ENCODE measurements around the gene FOXI1.
"Not testable (repeated sequence)": the region's sequence is repeated elsewhere in the genome, so short reads cannot be mapped to it uniquely, and the experiment has no call there.

The FOXI1 gene

DNA sequence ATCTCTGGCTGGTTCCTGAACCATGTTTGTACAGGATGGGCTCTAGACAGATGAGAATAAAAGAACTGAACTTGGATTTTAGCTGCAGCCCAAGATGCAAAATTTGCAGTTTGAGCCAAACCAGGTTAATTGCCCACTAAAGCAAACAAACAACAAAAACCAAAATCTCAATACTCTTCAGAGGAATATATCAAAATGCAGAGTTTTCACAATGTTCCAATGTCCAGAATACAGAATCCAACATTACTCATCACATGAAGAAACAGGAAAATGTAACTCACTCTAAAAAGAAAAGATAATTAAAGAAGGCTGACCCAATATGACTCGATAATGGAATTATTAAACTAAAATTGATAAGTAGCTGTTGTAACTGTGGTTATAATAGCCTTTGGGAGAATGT, 20.4 kb downstream of the FOXI1 start:
- DNase-seq (ENCODE audit: low spot score): no peak

- no peak for DNase-seq (ENCODE audit: low spot score)
These were observed 20.9 kb downstream of the FOXI1 start for GRCh38 chr5:170126626-170127025.

- no peak for DNase-seq (ENCODE audit: low spot score)
These were observed 25.5 kb downstream of the FOXI1 start for GRCh38 chr5:170131235-170131634.

- peak; percentile 92 for DNase-seq (ENCODE audit: low spot score)
These were observed 26.7 kb downstream of the FOXI1 start for GRCh38 chr5:170132269-170132975.

DNA sequence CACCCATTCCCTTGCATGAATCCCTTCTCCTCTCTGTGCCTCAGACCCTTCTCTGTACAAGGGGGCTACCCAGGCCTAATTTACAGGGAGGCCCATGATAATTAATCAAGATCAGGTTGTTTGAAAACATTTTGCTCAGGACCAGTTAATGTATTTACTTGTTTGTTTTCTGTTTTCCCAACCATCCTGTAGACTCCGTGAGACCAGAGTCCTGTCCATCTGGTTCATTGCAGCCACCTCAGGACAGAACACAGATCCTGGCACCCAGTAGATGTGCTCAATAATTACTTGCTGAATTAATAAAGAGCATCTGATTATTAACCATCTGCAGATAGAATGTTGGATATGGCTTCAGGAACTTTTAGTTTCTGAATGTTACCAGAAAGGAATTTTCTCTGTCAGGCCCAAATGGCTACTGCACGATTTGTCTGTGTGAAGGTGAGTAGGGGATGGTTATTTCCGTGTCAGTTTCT, 27.3 kb downstream of the FOXI1 start:
- DNase-seq (ENCODE audit: low spot score): no peak

GRCh38 chr5:170135796-170136490, 30.2 kb downstream of the FOXI1 start:
- no peak for DNase-seq (ENCODE audit: low spot score)

GRCh38 chr5:170136506-170136905, 30.8 kb downstream of the FOXI1 start:
- no peak for DNase-seq (ENCODE audit: low spot score)

DNA sequence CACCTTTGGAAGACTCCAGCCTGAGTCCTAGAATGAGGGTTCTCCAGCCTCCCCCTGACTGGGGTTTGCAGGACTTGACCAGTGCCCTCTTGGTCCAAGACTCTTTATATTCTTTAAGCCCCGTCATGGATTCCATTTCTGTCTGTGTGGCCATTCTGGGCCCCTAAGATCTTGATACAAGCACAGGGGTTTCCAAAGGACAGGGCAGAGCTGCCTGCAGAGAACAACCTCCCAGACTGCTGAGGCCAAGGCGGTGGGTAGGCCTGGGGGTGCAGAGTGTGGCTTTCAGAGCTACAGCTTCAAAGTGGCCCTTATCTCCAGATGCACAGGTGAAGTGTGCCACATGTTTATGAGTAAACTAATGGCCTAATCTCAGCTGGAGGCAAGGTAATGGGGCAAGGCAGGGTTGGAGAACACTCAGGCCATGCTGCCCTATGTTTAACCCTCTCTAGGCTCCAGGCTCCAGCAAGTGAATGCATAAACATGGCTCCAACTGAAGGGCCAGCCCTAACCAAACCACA, 32.1 kb downstream of the FOXI1 start:
- no peak for DNase-seq (ENCODE audit: low spot score)

DNA sequence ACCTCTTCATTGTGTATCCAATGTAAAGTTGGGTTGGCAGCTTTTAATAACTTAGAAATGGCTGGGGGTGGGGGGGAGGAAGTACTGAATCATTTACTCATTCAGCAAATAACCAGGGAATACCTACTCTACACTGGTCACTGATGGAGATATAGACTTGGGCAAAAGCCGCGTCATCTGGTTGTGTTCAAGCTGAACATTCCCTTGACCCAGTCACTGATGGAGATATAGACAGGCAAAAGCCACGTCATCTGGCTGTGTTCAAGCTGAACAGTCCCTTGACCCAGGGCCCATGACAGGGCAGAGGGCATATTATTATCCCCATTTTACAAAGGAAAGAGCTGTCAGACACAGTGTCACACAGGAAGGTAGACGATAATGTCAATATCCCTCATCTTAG, 32.6 kb downstream of the FOXI1 start:
- DNase-seq (ENCODE audit: low spot score): no peak

- DNase-seq (ENCODE audit: low spot score): no peak
These were observed 34.2 kb downstream of the FOXI1 start for GRCh38 chr5:170139786-170140335.

DNA sequence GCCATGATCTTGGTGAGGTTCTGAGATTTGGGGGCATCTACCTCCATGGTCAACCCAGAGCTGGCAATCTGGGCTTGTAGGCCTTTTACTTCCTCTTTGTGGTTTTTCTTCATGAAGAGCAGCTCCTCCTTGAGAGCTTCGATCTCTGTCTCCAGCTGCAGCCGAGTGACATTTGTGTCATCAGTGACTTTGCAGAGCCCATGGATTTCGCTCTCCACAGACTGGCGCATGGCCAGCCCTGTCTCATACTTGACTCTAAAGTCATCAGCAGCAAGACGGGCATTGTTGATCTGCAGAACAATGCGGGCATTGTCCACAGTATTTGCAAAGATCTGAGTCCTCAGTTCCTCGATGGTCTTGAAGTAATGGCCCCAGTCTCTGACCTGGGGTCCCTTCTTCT, 35.5 kb downstream of the FOXI1 start:
- DNase-seq (ENCODE audit: low spot score): not testable (repeated sequence)

GRCh38 chr5:170141636-170142035, 35.9 kb downstream of the FOXI1 start:
- no peak for DNase-seq (ENCODE audit: low spot score)

GRCh38 chr5:170142196-170142595, 36.5 kb downstream of the FOXI1 start:
- DNase-seq (ENCODE audit: low spot score): no peak

GRCh38 chr5:170143091-170143490, 37.4 kb downstream of the FOXI1 start:
- DNase-seq (ENCODE audit: low spot score): no peak

DNA sequence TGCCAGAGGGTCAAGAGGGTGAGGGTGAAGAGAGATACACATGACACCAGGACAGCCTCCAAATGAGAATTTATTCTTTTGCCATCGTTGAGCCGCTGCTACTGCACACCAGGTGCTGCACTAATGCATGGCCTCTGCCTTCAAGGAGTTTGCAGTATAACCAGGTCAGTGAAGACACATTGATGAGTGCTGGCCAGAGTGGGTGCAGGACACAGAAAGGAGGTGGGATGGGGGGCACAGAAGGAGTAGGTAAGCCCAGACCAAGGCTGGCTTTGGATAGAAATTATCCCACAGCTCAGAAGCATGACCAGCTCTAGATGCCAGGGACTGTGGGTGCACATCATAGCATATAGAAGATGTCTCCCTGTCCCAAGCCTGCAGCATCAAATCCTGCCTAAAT, 38.0 kb downstream of the FOXI1 start:
- DNase-seq (ENCODE audit: low spot score): no peak

GRCh38 chr5:170144286-170145023, 38.8 kb downstream of the FOXI1 start:
- DNase-seq (ENCODE audit: low spot score): no peak

- DNase-seq (ENCODE audit: low spot score): no peak
These were observed 39.8 kb downstream of the FOXI1 start for GRCh38 chr5:170145462-170145861.

GRCh38 chr5:170147051-170147752, 41.5 kb downstream of the FOXI1 start:
- no peak for DNase-seq (ENCODE audit: low spot score)

DNA sequence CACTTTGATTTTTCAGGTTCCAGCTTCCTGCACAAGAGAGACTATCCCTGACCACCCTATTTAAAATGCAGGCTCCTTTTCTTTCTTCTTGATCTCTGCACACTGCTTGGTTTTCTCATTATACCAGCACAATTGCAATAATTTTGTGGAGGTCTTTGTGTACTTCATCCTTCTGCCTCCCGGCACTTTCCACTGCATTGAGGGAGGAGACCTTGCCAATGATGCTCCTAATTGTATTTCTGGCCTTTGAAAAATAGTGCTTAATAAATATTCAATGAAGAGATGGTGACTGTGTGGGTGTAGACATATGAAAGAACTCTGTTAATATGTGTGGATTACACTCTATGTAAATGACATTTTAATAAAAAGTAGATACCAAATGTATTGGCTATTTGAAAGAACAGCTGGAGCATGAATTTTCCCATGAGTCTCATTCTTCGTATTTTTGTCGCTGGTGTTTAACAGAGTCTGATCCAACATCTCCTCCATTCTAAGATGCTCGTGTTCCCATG, 42.1 kb downstream of the FOXI1 start:
- no peak for DNase-seq (ENCODE audit: low spot score)

DNA sequence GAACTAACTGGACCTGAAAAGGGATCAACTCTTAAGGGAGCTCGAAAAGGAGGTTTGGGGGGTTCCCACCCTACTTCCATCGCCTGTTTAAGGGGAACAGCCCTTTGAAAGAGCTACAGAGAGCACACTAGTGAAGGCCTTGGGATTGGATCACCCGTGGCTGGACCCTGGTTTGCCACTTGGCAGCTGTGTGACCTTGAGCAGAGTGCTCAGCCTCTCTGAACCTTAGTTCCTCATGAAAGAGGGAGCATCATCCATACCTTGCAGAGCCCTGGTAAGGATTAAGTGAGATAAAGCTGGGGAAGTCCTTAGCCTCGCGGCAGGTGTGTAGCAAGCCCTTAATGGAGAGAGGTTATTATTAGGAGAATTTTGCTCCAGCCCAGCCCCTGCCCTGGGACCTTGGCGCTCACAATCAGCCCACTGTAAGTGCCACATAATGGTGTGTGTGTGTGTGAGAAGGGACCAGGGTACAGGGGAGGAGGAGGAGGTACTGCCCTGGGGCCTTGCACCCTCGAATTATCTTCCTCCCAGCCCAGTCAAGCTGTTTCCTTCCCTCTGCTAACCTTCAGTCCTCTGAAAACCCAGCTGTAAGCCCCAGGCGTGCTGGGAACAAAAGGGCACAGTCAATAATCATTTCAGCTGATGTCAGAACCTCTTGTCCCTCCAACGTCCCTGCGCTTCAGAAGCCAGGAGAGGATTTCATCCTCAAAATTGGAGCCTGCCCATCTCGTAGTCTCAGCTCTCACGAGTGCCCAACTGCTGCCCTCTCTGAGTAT, 42.9 kb downstream of the FOXI1 start:
- DNase-seq (ENCODE audit: low spot score): no peak

GRCh38 chr5:170149206-170149515, 43.5 kb downstream of the FOXI1 start:
- no peak for DNase-seq (ENCODE audit: low spot score)
